ENCODE data around the gene ABCB10.
"Not testable (repeated sequence)": the region's sequence is repeated elsewhere in the genome, so short reads cannot be mapped to it uniquely, and the experiment has no call there.

Gene ABCB10

GRCh38 chr1:229535230-229535629 is 23.3 kb downstream of the ABCB10 start:
- no peak for DNase-seq

- no peak for DNase-seq
These were observed 27.2 kb downstream of the ABCB10 start for GRCh38 chr1:229531326-229531725.

- DNase-seq, result no peak
These were observed 28.9 kb downstream of the ABCB10 start for GRCh38 chr1:229529639-229530038.

- no peak for DNase-seq
These were observed 31.8 kb downstream of the ABCB10 start for GRCh38 chr1:229526695-229527094.

- DNase-seq, result no peak
These were observed 35.5 kb downstream of the ABCB10 start for GRCh38 chr1:229523052-229523451.

GRCh38 chr1:229514578-229515275 is 43.8 kb downstream of the ABCB10 start:
- peak; percentile 35 for DNase-seq

GRCh38 chr1:229511625-229512024 is 46.9 kb downstream of the ABCB10 start:
- not testable (repeated sequence) for DNase-seq

GRCh38 chr1:229511201-229511600 is 47.3 kb downstream of the ABCB10 start:
- not testable (repeated sequence) for DNase-seq

GRCh38 chr1:229509576-229509975 is 48.9 kb downstream of the ABCB10 start:
- DNase-seq, result no peak

- no peak for DNase-seq
These were observed 49.6 kb downstream of the ABCB10 start for GRCh38 chr1:229508823-229509337.

GRCh38 chr1:229507951-229508822 is 50.3 kb downstream of the ABCB10 start, which contains the start of gene NUP133:
NUP133 (minus strand) TSS chr1:229508341; CDS start chr1:229508249, 92 bp downstream.
- DNase-seq, result peak; percentile 94

- DNase-seq, result no peak
These were observed 51.0 kb downstream of the ABCB10 start for GRCh38 chr1:229507502-229507901.

GRCh38 chr1:229506633-229507032 is 51.9 kb downstream of the ABCB10 start:
- DNase-seq, result no peak

- no peak for DNase-seq
These were observed 62.7 kb downstream of the ABCB10 start for GRCh38 chr1:229495782-229496181.

GRCh38 chr1:229487181-229487580 is 71.3 kb downstream of the ABCB10 start:
- no peak for DNase-seq

GRCh38 chr1:229485318-229485717 is 73.2 kb downstream of the ABCB10 start:
- no peak for DNase-seq

- no peak for DNase-seq
These were observed 76.0 kb downstream of the ABCB10 start for GRCh38 chr1:229482511-229482910.

GRCh38 chr1:229480495-229480894 is 78.0 kb downstream of the ABCB10 start:
- DNase-seq, result no peak

GRCh38 chr1:229479660-229480399 is 78.7 kb downstream of the ABCB10 start:
- no peak for DNase-seq

GRCh38 chr1:229478852-229479251 is 79.7 kb downstream of the ABCB10 start:
- no peak for DNase-seq

GRCh38 chr1:229475859-229476258 is 82.6 kb downstream of the ABCB10 start:
- DNase-seq, result not testable (repeated sequence)

- DNase-seq, result no peak
These were observed 84.0 kb downstream of the ABCB10 start for GRCh38 chr1:229474509-229474908.

GRCh38 chr1:229471175-229471574 is 87.3 kb downstream of the ABCB10 start:
- no peak for DNase-seq
